CD4-positive, alpha-beta memory T cell (primary cell): ENCODE data around the gene NPTX1. TPM values are rescaled to one million over a fixed set of nuclear protein-coding genes. Genes with fewer than 3 reads are reported as not detected.

Experiments
- CTCF ChIA-PET: fragments of 350-600 bp; sonication (Branson Sonifier 250); formaldehyde crosslinking; loops from one replicate; lab custom pipeline; 2021; ENCODE audit warnings: inconsistent platforms; ENCODE audit not compliant: partially characterized antibody; lab: Charles Lee
- POLR2A ChIA-PET: fragments of 350-600 bp; sonication (Branson Sonifier 250); formaldehyde crosslinking; loops from one replicate; lab custom pipeline; 2021; ENCODE audit not compliant: partially characterized antibody; lab: Charles Lee
- DNase-seq, 5 donors: peaks; one replicate each; pipeline versions ENCODE4 v3.0.0 to v3.0.0-alpha.2; 2020 to 2022; ENCODE audit warnings: mixed read lengths in 1 of 5
- H3K27ac ChIP-seq: one replicate; pipeline ENCODE4 v1.7.0; 2013; ENCODE audit warnings: low read depth, low read length
- H3K27me3 ChIP-seq: 2 replicates; pipeline ENCODE4 v1.7.0; 2013; ENCODE audit warnings: mild to moderate bottlenecking, low read length, moderate library complexity; ENCODE audit not compliant: insufficient read depth
- H3K36me3 ChIP-seq: 2 replicates; pipeline ENCODE4 v1.7.0; 2013; ENCODE audit warnings: mild to moderate bottlenecking, low read length, moderate library complexity; ENCODE audit not compliant: insufficient read depth
- H3K4me1 ChIP-seq: 2 replicates; pipeline ENCODE4 v1.7.0; 2013; ENCODE audit warnings: mild to moderate bottlenecking, low read length, moderate library complexity; ENCODE audit not compliant: insufficient read depth
- H3K4me3 ChIP-seq, 2 donors: one replicate each; pipeline ENCODE4 v1.7.0; 2013; ENCODE audit warnings: low read length in 2 of 2, mild to moderate bottlenecking in 1 of 2
- H3K9me3 ChIP-seq, 2 donors: one replicate each; pipeline ENCODE4 v1.7.0; 2013; ENCODE audit warnings: low read length in 2 of 2, control low read depth in 1 of 2; ENCODE audit not compliant: control insufficient read depth in 1 of 2
- H3K27ac Mint-ChIP-seq, 7 donors: one replicate each; pipeline ENCODE4 v1.8.0; 2020 to 2021; ENCODE audit warnings: mixed read lengths in 7 of 7, mild to moderate bottlenecking in 6 of 7, inconsistent platforms in 3 of 7, moderate library complexity in 3 of 7
- H3K27me3 Mint-ChIP-seq, 2 donors: one replicate each; pipeline ENCODE4 v1.8.0; 2020 to 2021; ENCODE audit warnings: mixed read lengths in 2 of 2
- H3K36me3 Mint-ChIP-seq, 2 donors: one replicate each; pipeline ENCODE4 v1.8.0; 2020 to 2021; ENCODE audit warnings: mixed read lengths in 2 of 2, inconsistent platforms in 1 of 2, mild to moderate bottlenecking in 1 of 2
- H3K4me1 Mint-ChIP-seq, 4 donors: one replicate each; pipeline ENCODE4 v1.8.0; 2020 to 2021; ENCODE audit warnings: mixed read lengths in 4 of 4, mild to moderate bottlenecking in 1 of 4
- H3K4me3 Mint-ChIP-seq, 8 donors: one replicate each; pipeline ENCODE4 v1.8.0; 2020 to 2021; ENCODE audit warnings: mixed read lengths in 8 of 8, mild to moderate bottlenecking in 7 of 8, moderate library complexity in 6 of 8, inconsistent platforms in 3 of 8
- H3K9me3 Mint-ChIP-seq, 8 donors: one replicate each; pipeline ENCODE4 v1.8.0; 2020 to 2021; ENCODE audit warnings: mixed read lengths in 8 of 8, mild to moderate bottlenecking in 5 of 8, inconsistent platforms in 3 of 8, moderate library complexity in 1 of 8
- intact Hi-C: fragments of 100-400 bp; cut with micrococcal nuclease; formaldehyde crosslinking; loops from one replicate; pipeline ENCODE4 v1.15.1; 2023
- polyA plus RNA-seq, 2 donors: library from polyadenylated mRNA; unstranded; fragments of 300-500 nt; fragmentation: Illumina TruSeq; gene quantifications; one replicate each; pipeline ENCODE4 v1.2.3, GENCODE V29; 2021
- total RNA-seq, 2 experiments: library from RNA; stranded (reverse); gene quantifications; one replicate each; pipeline ENCODE4 v1.2.3, GENCODE V29; 2021

Gene NPTX1
- total and polyA plus RNA-seq, 4 experiments from 2014 or later = 0.38 TPM; not detected in 3

GRCh38 chr17:80494547-80494946, 18.1 kb upstream of the NPTX1 start:
- intact Hi-C loops = no loop called here
- H3K27me3 ChIP-seq = peaks cover 6% of the 10 kb centered on the region
- H3K9me3 Mint-ChIP-seq = no peaks in the 10 kb centered on the region
- H3K27ac Mint-ChIP-seq = no peak overlapping the region
- H3K4me1 Mint-ChIP-seq = peaks cover 8 to 12% (median 9%) of the 10 kb centered on the region in 4 donors
- no peak overlapping the region for H3K4me3 Mint-ChIP-seq
- no peak overlapping the region for H3K4me3 ChIP-seq
- H3K4me1 ChIP-seq = no peaks in the 10 kb centered on the region
- no peaks in the 10 kb centered on the region for H3K36me3 Mint-ChIP-seq
- DNase-seq = no peak
- CTCF ChIA-PET = no interaction called here
- no peaks in the 10 kb centered on the region for H3K9me3 ChIP-seq
- no peak overlapping the region for H3K27ac ChIP-seq
- POLR2A ChIA-PET = no interaction called here
- no peaks in the 10 kb centered on the region for H3K36me3 ChIP-seq
- H3K27me3 Mint-ChIP-seq = peaks cover 9 to 27% of the 10 kb centered on the region in 2 donors

GRCh38 chr17:80492343-80493136, 16.1 kb upstream of the NPTX1 start:
- ChIA-PET CTCF (no interaction called here), POLR2A (no interaction called here)
- no peak overlapping the region for H3K4me3 Mint-ChIP-seq
- no peak overlapping the region for H3K27ac ChIP-seq
- no peaks in the 10 kb centered on the region for H3K9me3 Mint-ChIP-seq
- H3K36me3 Mint-ChIP-seq = no peaks in the 10 kb centered on the region
- intact Hi-C loops = no loop called here
- H3K4me1 ChIP-seq = no peaks in the 10 kb centered on the region
- peaks cover 5 to 6% (median 5%) of the 10 kb centered on the region in 4 donors for H3K4me1 Mint-ChIP-seq
- no peak overlapping the region for H3K27ac Mint-ChIP-seq
- H3K27me3 ChIP-seq = peaks cover 6% of the 10 kb centered on the region
- peaks cover 7 to 24% of the 10 kb centered on the region in 2 donors for H3K27me3 Mint-ChIP-seq
- no peaks in the 10 kb centered on the region for H3K9me3 ChIP-seq
- H3K36me3 ChIP-seq = no peaks in the 10 kb centered on the region
- H3K4me3 ChIP-seq = no peak overlapping the region
- DNase-seq = no peak

- Mint-ChIP-seq H3K4me1 (peaks cover 0 to 2% (median under 1%) of the 10 kb centered on the region in 4 donors), H3K4me3 (no peak overlapping the region), H3K27me3 (peaks cover 7 to 25% of the 10 kb centered on the region in 2 donors), H3K27ac (no peak overlapping the region), H3K9me3 (no peaks in the 10 kb centered on the region), H3K36me3 (no peaks in the 10 kb centered on the region)
- POLR2A ChIA-PET = no interaction called here
- H3K27me3 ChIP-seq = peaks cover 6% of the 10 kb centered on the region
- H3K4me1 ChIP-seq = no peaks in the 10 kb centered on the region
- no peaks in the 10 kb centered on the region for H3K9me3 ChIP-seq
- no peaks in the 10 kb centered on the region for H3K36me3 ChIP-seq
- DNase-seq = no peak
- H3K27ac ChIP-seq = no peak overlapping the region
- CTCF ChIA-PET = no interaction called here
- intact Hi-C loops = no loop called here
- H3K4me3 ChIP-seq = no peak overlapping the region
Observed at GRCh38 chr17:80491478-80492342, 15.3 kb upstream of the NPTX1 start.

GRCh38 chr17:80487511-80487910, 11.1 kb upstream of the NPTX1 start:
- Mint-ChIP-seq H3K27ac (no peak overlapping the region), H3K4me3 (no peak overlapping the region), H3K36me3 (no peaks in the 10 kb centered on the region), H3K27me3 (peaks cover 16 to 27% of the 10 kb centered on the region in 2 donors), H3K9me3 (no peaks in the 10 kb centered on the region), H3K4me1 (peaks cover 0 to 2% (median 0%) of the 10 kb centered on the region in 4 donors)
- DNase-seq = no peak
- Histone ChIP-seq H3K4me3 (no peak overlapping the region), H3K27me3 (peaks cover 6% of the 10 kb centered on the region), H3K36me3 (no peaks in the 10 kb centered on the region), H3K27ac (no peak overlapping the region), H3K4me1 (no peaks in the 10 kb centered on the region), H3K9me3 (no peaks in the 10 kb centered on the region)
- ChIA-PET CTCF (no interaction called here), POLR2A (no interaction called here)
- intact Hi-C loops = no loop called here

- no peak overlapping the region for H3K27ac Mint-ChIP-seq
- no peaks in the 10 kb centered on the region for H3K36me3 ChIP-seq
- H3K9me3 ChIP-seq = no peaks in the 10 kb centered on the region
- H3K27me3 ChIP-seq = peaks cover 6% of the 10 kb centered on the region
- H3K4me3 ChIP-seq = no peak overlapping the region
- H3K4me3 Mint-ChIP-seq = no peak overlapping the region
- no peaks in the 10 kb centered on the region for H3K36me3 Mint-ChIP-seq
- POLR2A ChIA-PET = no interaction called here
- H3K4me1 Mint-ChIP-seq = peaks cover 0 to 2% (median 0%) of the 10 kb centered on the region in 4 donors
- intact Hi-C loops = no loop called here
- H3K27me3 Mint-ChIP-seq = peaks cover 23 to 34% of the 10 kb centered on the region in 2 donors
- H3K9me3 Mint-ChIP-seq = no peaks in the 10 kb centered on the region
- no peaks in the 10 kb centered on the region for H3K4me1 ChIP-seq
- no peak overlapping the region for H3K27ac ChIP-seq
- CTCF ChIA-PET = no interaction called here
- DNase-seq = no peak
Observed at GRCh38 chr17:80486692-80487091, 10.3 kb upstream of the NPTX1 start.

- CTCF ChIA-PET = no interaction called here
- Histone ChIP-seq H3K9me3 (no peaks in the 10 kb centered on the region), H3K36me3 (no peaks in the 10 kb centered on the region), H3K27ac (no peak overlapping the region), H3K4me3 (no peak overlapping the region), H3K4me1 (no peaks in the 10 kb centered on the region), H3K27me3 (peaks cover 6% of the 10 kb centered on the region)
- no peaks in the 10 kb centered on the region for H3K9me3 Mint-ChIP-seq
- H3K36me3 Mint-ChIP-seq = no peaks in the 10 kb centered on the region
- POLR2A ChIA-PET = no interaction called here
- intact Hi-C loops = no loop called here
- peaks cover 29 to 38% of the 10 kb centered on the region in 2 donors for H3K27me3 Mint-ChIP-seq
- no peak overlapping the region for H3K27ac Mint-ChIP-seq
- DNase-seq = no peak
- peaks cover 0 to 4% (median 0%) of the 10 kb centered on the region in 4 donors for H3K4me1 Mint-ChIP-seq
- no peak overlapping the region for H3K4me3 Mint-ChIP-seq
Observed at GRCh38 chr17:80485846-80486245, 9.4 kb upstream of the NPTX1 start.

- H3K27ac ChIP-seq = no peak overlapping the region
- no peak overlapping the region for H3K27ac Mint-ChIP-seq
- ChIA-PET POLR2A (no interaction called here), CTCF (no interaction called here)
- H3K4me1 Mint-ChIP-seq = peaks cover 0 to 6% (median 3%) of the 10 kb centered on the region in 4 donors
- no peaks in the 10 kb centered on the region for H3K36me3 ChIP-seq
- H3K9me3 Mint-ChIP-seq = no peaks in the 10 kb centered on the region
- DNase-seq = no peak
- peaks cover 41 to 49% of the 10 kb centered on the region in 2 donors for H3K27me3 Mint-ChIP-seq
- intact Hi-C loops = no loop called here
- H3K36me3 Mint-ChIP-seq = no peaks in the 10 kb centered on the region
- H3K4me1 ChIP-seq = peaks cover 9% of the 10 kb centered on the region
- peaks cover 12% of the 10 kb centered on the region for H3K27me3 ChIP-seq
- H3K4me3 ChIP-seq = no peak overlapping the region
- H3K9me3 ChIP-seq = no peaks in the 10 kb centered on the region
- no peak overlapping the region for H3K4me3 Mint-ChIP-seq
Observed at GRCh38 chr17:80482555-80483308, 6.3 kb upstream of the NPTX1 start.
